Measurements from ENCODE around the gene PLXND1.

DNA sequence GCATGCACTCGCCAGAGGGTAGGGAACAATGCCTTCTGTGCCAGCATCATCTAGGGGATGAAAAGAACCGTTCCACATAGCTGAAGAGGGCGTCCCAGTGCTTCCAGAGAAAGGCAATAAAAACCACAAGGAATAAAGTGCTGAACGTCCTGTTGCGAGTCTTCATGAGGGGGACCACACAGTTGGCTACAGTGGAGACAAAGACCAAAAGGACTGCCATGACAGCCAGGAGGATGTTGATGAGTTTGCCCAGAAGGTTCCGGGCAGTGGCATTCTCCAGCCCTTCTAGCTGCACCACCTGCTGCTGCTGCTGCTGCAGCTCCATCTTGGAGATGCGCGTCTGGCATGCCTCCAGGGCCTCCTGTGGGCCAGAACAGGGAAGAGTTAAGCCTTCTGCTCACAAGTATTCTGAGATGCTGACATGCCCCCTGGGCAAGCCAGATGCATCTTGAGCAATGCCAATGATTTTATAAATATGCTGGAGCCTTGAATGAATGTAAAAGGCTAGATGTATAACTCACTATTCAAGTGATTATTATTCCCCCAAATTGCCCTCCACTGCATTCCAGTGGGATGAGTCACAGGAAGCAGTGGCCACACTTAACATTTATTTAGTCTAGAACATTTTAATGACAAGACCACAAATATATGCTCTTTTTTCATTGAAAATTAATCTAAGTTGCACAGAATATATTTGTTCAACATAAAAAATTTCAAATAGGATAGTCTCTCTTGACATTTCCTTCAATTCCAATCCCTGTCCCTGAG, 45.1 kb upstream of the PLXND1 start:
- TF ChIP-seq POLR2A (IDR thresholded peaks at IDR 0.05) (no peak), CTCF (IDR thresholded peaks at IDR 0.05) (no peak)

Measured in adrenal gland (tissue), 5 donors.